K562 (cell line): ENCODE results near the gene ZNF598. TPM values are rescaled to one million over a fixed set of nuclear protein-coding genes. Genes with fewer than 3 reads are reported as not detected.

Experiments used
- ATF3 ChIP-seq, 2 experiments: fragments of 450-650 bp in 1 of 2; sonication (generic) in 1 of 2; formaldehyde crosslinking in 1 of 2; IDR thresholded peaks in 1 of 2; conservative IDR thresholded peaks in 1 of 2; 2 replicates each; pipeline versions ENCODE4 v1.6.1 to v1.8.1; 2016 to 2023; ENCODE audit warnings: mild to moderate bottlenecking in 2 of 2, moderate library complexity in 2 of 2, inconsistent platforms in 1 of 2, missing genetic modification reagents in 1 of 2
- CHD7 ChIP-seq: fragments of 200-600 bp; sonication (generic); IDR thresholded peaks from one replicate; pipeline ENCODE4 v1.6.1; 2012; ENCODE audit warnings: mild to moderate bottlenecking, low read depth, low read length, inconsistent platforms
- ELK3 ChIP-seq: fragments of 450-650 bp; formaldehyde crosslinking; IDR thresholded peaks from 2 replicates; pipeline ENCODE4 v1.4.0; 2020; ENCODE audit warnings: mild to moderate bottlenecking
- ID3 ChIP-seq, 2 experiments: fragments of 250-450 bp in 1 of 2; fragments of 450-650 bp in 1 of 2; sonication (Bioruptor Pico) in 1 of 2; IDR thresholded peaks; 2 replicates each; pipeline versions ENCODE4 v1.6.1 to v1.8.0; 2016 to 2021; ENCODE audit warnings: mild to moderate bottlenecking in 2 of 2, moderate library complexity in 2 of 2, missing compliant biosample characterization in 1 of 2, missing genetic modification characterization in 1 of 2
- TBP ChIP-seq: optimal IDR thresholded peaks from 2 replicates; pipeline ENCODE3; 2011; ENCODE audit warnings: low read depth, low read length, improper control_type of control experiment
- TCF7L2 ChIP-seq: fragments of 150-350 bp; IDR thresholded peaks from 2 replicates; pipeline ENCODE4 v1.6.1; 2016; ENCODE audit warnings: low read depth, mild to moderate bottlenecking, low read length, moderate library complexity
- ZFP36 ChIP-seq: fragments of 150-350 bp; IDR thresholded peaks from 2 replicates; pipeline ENCODE4 v1.6.1; 2018; ENCODE audit warnings: low read length, low read depth; ENCODE audit not compliant: partially characterized antibody
- ZNF12 ChIP-seq: sonication (generic); formaldehyde crosslinking; IDR thresholded peaks from 2 replicates; pipeline ENCODE4 v1.4.0; 2020; ENCODE audit warnings: mild to moderate bottlenecking, missing genetic modification reagents
- polyA plus RNA-seq, 8 experiments: library from polyadenylated mRNA; depleted of rRNA in 4 of 8; stranded (reverse) in 5 of 8; unstranded in 3 of 8; fragments of >200 nt; fragmentation: Nextera tagmentation in 2 of 8; fragmentation: Illumina TruSeq in 1 of 8; extraction: Ambion mirVana in 2 of 8; extraction: Trizol in 1 of 8; gene quantifications; 2 replicates each; pipeline versions ENCODE4 v1.2.1 to v1.2.3, GENCODE V29; 2011 to 2014; ENCODE audit warnings: inconsistent platforms in 1 of 8, missing spikeins in 1 of 8
- total RNA-seq, 7 experiments: library from RNA; depleted of rRNA in 6 of 7; stranded (reverse); fragments of >200 nt in 6 of 7; fragmentation: Illumina TruSeq in 2 of 7; extraction: Trizol in 2 of 7; gene quantifications; 2 replicates each; pipeline versions ENCODE4 v1.2.1 to v1.2.3, GENCODE V29; 2011 to 2021; ENCODE audit warnings: low replicate concordance in 1 of 7
- TF ChIP-seq, protein P1 (sequence below): sonication (generic); formaldehyde crosslinking; IDR thresholded peaks from 2 replicates; pipeline ENCODE4 v1.8.1; 2023; ENCODE audit warnings: mild to moderate bottlenecking, missing genetic modification reagents, moderate library complexity

ZNF598 gene
- total and polyA plus RNA-seq, 9 of the 15 experiments (the other 6 are each of a cell fraction or from before 2014, with no cell fraction given) = 0.11 to 115 (median 29.6) TPM

DNA sequence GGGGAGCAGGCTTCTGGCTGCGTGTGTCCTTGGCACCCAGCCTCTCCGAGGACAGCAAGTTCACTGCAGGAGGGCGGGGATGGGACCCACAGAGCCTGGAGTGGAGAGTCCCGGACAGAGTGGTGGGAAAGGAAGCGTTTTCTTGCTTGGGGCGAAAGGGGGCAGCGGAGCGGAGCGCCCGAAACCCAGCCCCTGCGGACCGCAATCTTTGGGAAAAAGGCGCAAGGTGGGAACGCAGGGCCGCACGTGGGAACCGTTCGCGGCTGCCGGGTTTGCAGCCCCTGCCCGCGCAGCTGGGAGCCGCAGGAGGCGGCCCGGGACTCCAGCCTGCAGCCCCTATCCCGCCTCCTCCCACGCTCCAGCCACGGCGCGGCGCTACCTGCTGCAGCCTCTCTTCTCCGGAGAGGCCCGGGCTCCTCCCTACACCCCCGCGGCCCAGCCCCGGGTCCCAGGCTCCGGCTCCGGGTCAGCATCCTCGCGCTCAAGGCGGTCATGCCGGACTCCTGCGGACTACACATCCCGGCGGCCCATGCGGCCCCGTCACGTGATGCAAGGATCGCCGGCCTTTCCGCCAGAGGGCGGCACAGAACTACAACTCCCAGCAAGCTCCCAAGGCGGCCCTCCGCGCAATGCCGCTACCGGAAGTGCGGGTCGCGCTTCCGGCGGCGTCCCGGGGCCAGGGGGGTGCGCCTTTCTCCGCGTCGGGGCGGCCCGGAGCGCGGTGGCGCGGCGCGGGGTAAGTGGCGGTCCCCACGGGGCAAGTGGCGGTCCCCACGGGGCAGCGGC lies 37.9 kb upstream of the ZNF598 start, which contains the start of the genes NTHL1 and TSC2 (continued):
- TF ChIP-seq ID3 (CRISPR knock-in tag; IDR thresholded peaks at IDR 0.05) (no peak), ID3 (tag; IDR thresholded peaks at IDR 0.05) (peak; percentile 89), ZNF12 (no peak; the same call in 1 of the 2 replicates), ZFP36 (no peak), TCF7L2 (0 out of 2 replicates have a peak, but pooled peaks have one; percentile 6), ELK3 (CRISPR knock-in tag) (no peak), CHD7 (no peak), TBP (peak; percentile 46), ATF3 (IDR thresholded peaks at IDR 0.05) (peak; percentile 47; the same call in 1 of the 2 replicates), ATF3 (CRISPR knock-in tag; conservative IDR thresholded peaks at IDR 0.05) (no peak)
- TF ChIP-seq, protein P1, sequence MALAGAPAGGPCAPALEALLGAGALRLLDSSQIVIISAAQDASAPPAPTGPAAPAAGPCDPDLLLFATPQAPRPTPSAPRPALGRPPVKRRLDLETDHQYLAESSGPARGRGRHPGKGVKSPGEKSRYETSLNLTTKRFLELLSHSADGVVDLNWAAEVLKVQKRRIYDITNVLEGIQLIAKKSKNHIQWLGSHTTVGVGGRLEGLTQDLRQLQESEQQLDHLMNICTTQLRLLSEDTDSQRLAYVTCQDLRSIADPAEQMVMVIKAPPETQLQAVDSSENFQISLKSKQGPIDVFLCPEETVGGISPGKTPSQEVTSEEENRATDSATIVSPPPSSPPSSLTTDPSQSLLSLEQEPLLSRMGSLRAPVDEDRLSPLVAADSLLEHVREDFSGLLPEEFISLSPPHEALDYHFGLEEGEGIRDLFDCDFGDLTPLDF = 0 out of 2 replicates have a peak, but pooled peaks have one; percentile 24
